BE2C (cell line): ENCODE data around the gene DBH.

ENCODE experiments used
- DNase-seq: peaks from one replicate; pipeline ENCODE4 v3.0.0-alpha.2; 2020
- H3K27me3 ChIP-seq: fragments of 250-450 bp; sonication (Bioruptor Pico); 2 replicates; pipeline ENCODE4 v1.5.1; 2020; ENCODE audit warnings: mild to moderate bottlenecking
- H3K36me3 ChIP-seq: fragments of 250-450 bp; sonication (Bioruptor Pico); 2 replicates; pipeline ENCODE4 v1.5.1; 2020; ENCODE audit warnings: mild to moderate bottlenecking
- H3K4me1 ChIP-seq: fragments of 250-450 bp; sonication (Bioruptor Pico); 2 replicates; pipeline ENCODE4 v1.5.1; 2020
- H3K4me3 ChIP-seq: 2 replicates; pipeline ENCODE4 v1.5.1; 2011; ENCODE audit warnings: low read depth, low read length
- H3K9me3 ChIP-seq: fragments of 250-450 bp; sonication (Bioruptor Pico); 2 replicates; pipeline ENCODE4 v1.5.1; 2020
- TF ChIP-seq, protein P1 (sequence below): IDR thresholded peaks from 2 replicates; pipeline ENCODE4 v1.5.1; 2012; ENCODE audit warnings: mild to moderate bottlenecking, low read depth, low read length

Gene DBH

GRCh38 chr9:133693703-133694529, 57.8 kb downstream of the DBH start:
- Histone ChIP-seq H3K36me3 (peaks cover 3% of the 10 kb centered on the region; the same call in 1 of the 2 replicates), H3K27me3 (no peaks in the 10 kb centered on the region), H3K4me3 (no peak overlapping the region), H3K4me1 (peaks cover 7% of the 10 kb centered on the region), H3K9me3 (no peaks in the 10 kb centered on the region)
- TF ChIP-seq, protein P1, sequence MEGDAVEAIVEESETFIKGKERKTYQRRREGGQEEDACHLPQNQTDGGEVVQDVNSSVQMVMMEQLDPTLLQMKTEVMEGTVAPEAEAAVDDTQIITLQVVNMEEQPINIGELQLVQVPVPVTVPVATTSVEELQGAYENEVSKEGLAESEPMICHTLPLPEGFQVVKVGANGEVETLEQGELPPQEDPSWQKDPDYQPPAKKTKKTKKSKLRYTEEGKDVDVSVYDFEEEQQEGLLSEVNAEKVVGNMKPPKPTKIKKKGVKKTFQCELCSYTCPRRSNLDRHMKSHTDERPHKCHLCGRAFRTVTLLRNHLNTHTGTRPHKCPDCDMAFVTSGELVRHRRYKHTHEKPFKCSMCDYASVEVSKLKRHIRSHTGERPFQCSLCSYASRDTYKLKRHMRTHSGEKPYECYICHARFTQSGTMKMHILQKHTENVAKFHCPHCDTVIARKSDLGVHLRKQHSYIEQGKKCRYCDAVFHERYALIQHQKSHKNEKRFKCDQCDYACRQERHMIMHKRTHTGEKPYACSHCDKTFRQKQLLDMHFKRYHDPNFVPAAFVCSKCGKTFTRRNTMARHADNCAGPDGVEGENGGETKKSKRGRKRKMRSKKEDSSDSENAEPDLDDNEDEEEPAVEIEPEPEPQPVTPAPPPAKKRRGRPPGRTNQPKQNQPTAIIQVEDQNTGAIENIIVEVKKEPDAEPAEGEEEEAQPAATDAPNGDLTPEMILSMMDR = no peak
- DNase-seq = no peak

DNA sequence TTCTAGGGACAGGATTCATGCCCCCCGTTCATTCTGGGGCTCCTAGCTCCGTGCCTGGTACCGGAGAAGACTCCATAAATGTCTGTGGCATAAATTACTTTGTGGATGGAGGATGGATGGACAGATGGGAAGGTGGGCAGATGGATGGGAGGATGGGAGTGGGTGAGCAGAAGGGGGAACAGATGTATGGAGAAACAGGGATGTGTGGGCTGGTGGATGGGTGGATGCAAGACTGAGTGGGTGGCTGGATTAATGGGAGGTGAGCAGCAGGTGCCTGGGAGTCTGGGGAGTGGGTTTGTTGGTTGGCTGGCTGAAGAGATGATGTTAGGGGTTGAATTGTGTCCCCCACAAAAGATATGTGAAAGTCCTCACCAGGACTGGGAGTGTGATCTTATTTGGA, 58.5 kb downstream of the DBH start:
- Histone ChIP-seq H3K4me1 (peaks cover 7% of the 10 kb centered on the region), H3K4me3 (no peak overlapping the region), H3K9me3 (no peaks in the 10 kb centered on the region), H3K36me3 (peaks cover 3% of the 10 kb centered on the region; the same call in 1 of the 2 replicates), H3K27me3 (no peaks in the 10 kb centered on the region)
- DNase-seq = no peak
- TF ChIP-seq, protein P1 = no peak

- Histone ChIP-seq H3K27me3 (no peaks in the 10 kb centered on the region), H3K9me3 (no peaks in the 10 kb centered on the region), H3K36me3 (peaks cover 3% of the 10 kb centered on the region; the same call in 1 of the 2 replicates), H3K4me1 (peaks cover 5% of the 10 kb centered on the region), H3K4me3 (no peak overlapping the region)
- TF ChIP-seq, protein P1 = no peak
- DNase-seq = no peak
These were observed 59.9 kb downstream of the DBH start for GRCh38 chr9:133696071-133696472.

GRCh38 chr9:133699546-133699945, 63.4 kb downstream of the DBH start:
- H3K4me1 ChIP-seq = peaks cover 6% of the 10 kb centered on the region; the same call in 1 of the 2 replicates
- DNase-seq = no peak
- no peak overlapping the region for H3K4me3 ChIP-seq
- peaks cover 3% of the 10 kb centered on the region; the same call in 1 of the 2 replicates for H3K36me3 ChIP-seq
- H3K9me3 ChIP-seq = no peaks in the 10 kb centered on the region
- H3K27me3 ChIP-seq = no peaks in the 10 kb centered on the region
- TF ChIP-seq, protein P1 = no peak

DNA sequence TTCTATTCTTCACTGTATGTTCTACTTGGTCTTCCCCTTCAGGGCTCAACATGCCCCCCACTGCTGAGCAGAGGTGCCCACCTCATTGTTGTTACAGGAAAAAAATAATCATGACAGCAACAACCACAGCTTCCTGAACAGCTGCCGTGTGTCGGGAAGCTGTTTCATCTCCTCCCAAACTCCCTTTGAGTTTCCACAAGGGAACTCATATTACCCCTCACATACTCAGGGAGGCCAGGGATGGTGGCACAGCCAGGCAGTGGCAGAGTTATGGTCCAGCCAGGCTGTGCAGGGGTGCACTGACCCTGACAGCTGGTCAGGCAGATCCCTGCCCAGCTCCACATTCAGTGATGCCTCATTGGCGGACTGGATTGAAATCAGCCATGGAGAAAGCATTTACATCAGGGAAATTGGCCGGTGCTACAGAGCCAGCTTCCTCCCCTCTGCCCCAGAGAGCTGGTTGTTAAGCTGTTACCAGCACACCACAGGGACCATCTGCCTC, 64.7 kb downstream of the DBH start:
- no peak overlapping the region for H3K4me3 ChIP-seq
- DNase-seq = no peak
- H3K27me3 ChIP-seq = no peaks in the 10 kb centered on the region
- H3K4me1 ChIP-seq = peaks cover 6% of the 10 kb centered on the region; the same call in 1 of the 2 replicates
- H3K9me3 ChIP-seq = no peaks in the 10 kb centered on the region
- no peaks in the 10 kb centered on the region for H3K36me3 ChIP-seq
- TF ChIP-seq, protein P1 = no peak
